Choroid plexus epithelial cell (primary cell): ENCODE measurements around the gene GPR25.
"Not testable (repeated sequence)": the region's sequence is repeated elsewhere in the genome, so short reads cannot be mapped to it uniquely, and the experiment has no call there.

Experiments
- DNase-seq: peaks from one replicate; pipeline ENCODE4 v3.0.0-alpha.2; 2010; ENCODE audit warnings: low read depth
- H3K4me3 ChIP-seq: 2 replicates; pipeline ENCODE4 v1.5.1; 2011; ENCODE audit warnings: low read depth, mild to moderate bottlenecking, control low read depth, low read length, moderate library complexity
- TF ChIP-seq, protein P1 (sequence below): conservative IDR thresholded peaks from 2 replicates; pipeline ENCODE4 v1.5.1; 2011; ENCODE audit warnings: low read depth, mild to moderate bottlenecking, control low read depth, inconsistent platforms, low read length, moderate library complexity

The GPR25 gene

DNA sequence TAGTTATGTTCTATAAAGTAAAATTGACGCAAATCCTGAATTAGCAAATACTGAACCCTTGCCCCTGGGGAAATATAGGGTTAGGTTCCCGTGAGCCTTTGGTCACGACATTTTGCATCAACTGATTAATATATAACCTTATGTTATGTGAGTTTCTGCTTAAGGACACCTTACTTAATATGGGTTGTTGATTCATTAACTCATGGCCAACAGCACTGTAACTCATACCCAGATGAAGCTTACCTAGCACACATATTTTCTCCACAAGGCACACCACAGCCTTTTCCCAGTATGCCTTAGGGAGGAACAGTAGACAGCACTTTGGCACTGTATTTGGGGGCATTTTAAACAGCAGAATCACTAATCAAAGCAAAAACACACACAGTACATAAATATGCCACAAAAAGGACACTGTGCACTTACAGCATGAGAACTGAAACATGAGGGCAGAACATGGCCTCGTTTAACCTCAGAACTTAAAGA is 37.0 kb downstream of the GPR25 start:
- no peak overlapping the region for H3K4me3 ChIP-seq
- no peak for DNase-seq
- TF ChIP-seq, protein P1, sequence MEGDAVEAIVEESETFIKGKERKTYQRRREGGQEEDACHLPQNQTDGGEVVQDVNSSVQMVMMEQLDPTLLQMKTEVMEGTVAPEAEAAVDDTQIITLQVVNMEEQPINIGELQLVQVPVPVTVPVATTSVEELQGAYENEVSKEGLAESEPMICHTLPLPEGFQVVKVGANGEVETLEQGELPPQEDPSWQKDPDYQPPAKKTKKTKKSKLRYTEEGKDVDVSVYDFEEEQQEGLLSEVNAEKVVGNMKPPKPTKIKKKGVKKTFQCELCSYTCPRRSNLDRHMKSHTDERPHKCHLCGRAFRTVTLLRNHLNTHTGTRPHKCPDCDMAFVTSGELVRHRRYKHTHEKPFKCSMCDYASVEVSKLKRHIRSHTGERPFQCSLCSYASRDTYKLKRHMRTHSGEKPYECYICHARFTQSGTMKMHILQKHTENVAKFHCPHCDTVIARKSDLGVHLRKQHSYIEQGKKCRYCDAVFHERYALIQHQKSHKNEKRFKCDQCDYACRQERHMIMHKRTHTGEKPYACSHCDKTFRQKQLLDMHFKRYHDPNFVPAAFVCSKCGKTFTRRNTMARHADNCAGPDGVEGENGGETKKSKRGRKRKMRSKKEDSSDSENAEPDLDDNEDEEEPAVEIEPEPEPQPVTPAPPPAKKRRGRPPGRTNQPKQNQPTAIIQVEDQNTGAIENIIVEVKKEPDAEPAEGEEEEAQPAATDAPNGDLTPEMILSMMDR: no peak

DNA sequence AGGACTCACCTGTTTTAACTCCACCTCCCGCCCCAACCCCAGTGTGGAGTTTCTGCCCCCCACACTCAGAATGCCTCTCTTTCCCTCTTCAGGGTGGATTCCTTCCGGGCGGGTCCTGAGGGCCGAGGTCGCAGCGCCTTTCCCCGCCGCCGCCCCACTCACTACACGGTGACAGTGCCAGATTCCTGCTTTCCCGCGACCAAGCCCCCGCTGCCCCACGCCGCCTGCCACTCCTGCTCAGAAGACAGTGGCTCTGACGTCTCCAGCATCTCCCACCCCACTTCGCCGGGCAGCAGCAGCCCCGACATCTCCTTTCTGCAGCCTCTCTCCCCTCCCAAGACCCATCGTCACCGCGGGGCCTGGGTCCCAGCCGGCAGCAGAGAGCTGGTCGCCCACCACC is 38.6 kb downstream of the GPR25 start:
- H3K4me3 ChIP-seq: no peak overlapping the region
- TF ChIP-seq, protein P1: no peak
- no peak for DNase-seq

DNA sequence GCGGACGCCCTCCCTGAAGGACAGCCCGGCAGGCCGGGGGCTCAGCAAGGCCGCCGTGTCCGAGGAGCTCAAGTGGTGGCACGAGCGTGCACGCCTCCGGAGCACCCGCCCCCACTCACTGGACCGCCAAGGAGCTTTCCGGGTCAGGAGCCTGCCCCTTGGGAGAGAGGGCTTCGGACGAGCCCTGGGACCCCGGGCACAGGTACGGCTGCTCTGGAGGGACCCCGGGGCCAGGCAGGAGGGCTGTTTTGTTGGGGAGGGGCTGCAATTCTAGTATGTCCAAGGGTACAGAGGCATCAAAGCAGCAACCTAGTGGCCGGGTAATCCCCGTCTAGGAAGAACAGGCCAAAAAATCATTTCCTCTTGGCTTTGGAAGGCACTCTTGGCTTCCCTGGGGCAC is 39.2 kb downstream of the GPR25 start:
- DNase-seq, H3K4me3 ChIP-seq: not testable (repeated sequence)

DNA sequence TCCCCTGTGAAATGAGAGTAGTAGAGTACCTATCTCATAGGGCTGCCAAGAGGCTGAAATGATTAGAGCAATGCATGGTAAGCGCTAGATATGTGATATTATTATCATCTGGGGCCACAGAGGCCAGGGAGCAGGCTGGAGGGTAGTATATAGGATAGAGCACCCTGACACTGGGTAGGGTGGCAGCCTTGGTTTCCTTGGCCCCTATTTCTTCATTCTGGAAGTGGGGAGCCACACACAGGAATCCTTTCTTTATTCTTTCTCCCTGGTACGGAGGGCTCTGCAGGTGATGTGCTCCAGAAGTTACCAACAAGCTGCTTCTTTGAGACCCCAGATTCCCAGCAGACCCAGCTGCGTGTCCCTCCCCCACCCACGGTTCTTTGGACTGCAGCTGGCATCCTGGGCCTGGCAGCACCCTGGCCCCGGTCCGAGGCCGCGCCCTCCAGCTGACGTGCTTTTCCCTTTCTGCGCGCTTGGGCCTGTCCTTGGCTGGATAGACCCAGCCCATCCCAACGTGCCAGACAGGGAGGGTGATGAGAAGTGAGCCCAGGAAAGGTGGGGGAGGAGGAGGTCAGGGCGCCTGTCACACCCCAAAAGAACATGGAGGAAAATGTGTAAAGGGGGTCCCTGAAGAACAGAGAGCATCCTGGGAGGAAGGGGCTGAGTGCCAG is 40.1 kb downstream of the GPR25 start:
- no peak for DNase-seq
- H3K4me3 ChIP-seq: no peak overlapping the region
- TF ChIP-seq, protein P1: no peak

DNA sequence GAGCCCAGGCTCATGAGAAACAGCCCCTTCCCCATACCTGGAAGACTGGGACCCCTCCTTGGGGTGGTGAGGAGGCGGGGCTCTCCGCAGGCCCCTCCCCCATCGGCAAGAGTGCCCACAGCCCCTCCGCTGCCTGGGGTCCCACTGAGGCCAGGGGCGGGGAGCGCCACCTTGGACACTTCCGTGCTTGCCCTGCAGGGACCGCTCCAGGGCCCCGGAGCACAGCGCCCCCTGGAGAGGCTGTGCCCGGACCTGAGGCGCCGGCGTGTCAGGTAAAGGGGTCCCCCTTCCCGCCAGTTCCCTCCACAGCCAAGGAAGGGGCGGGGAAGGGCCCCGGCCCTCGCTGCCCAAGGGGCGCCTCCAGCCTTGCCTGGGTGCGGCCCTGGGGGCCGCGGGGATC is 43.4 kb downstream of the GPR25 start:
- no peak overlapping the region for H3K4me3 ChIP-seq
- TF ChIP-seq, protein P1: peak; percentile 24
- DNase-seq: no peak

DNA sequence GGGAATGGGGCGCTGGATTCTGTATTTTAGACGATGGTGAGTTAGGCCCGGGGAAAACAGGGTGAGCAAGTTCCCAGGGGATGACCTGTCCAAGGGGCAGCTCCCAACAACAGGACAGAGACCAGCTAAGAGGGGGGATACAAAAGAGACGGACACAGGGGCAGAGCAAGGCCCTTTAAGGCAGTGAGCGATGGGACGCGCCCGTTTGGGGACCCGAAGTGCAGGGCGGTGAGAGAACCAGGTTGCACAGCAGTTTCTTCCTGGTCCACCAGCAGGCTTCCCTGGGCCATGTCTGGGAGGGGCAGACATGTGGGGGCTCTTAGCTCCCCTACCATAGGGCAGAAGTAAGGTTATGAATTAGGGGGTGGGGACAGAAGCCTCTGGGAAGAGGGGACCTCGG is 43.9 kb downstream of the GPR25 start:
- TF ChIP-seq, protein P1: no peak
- no peak for DNase-seq

DNA sequence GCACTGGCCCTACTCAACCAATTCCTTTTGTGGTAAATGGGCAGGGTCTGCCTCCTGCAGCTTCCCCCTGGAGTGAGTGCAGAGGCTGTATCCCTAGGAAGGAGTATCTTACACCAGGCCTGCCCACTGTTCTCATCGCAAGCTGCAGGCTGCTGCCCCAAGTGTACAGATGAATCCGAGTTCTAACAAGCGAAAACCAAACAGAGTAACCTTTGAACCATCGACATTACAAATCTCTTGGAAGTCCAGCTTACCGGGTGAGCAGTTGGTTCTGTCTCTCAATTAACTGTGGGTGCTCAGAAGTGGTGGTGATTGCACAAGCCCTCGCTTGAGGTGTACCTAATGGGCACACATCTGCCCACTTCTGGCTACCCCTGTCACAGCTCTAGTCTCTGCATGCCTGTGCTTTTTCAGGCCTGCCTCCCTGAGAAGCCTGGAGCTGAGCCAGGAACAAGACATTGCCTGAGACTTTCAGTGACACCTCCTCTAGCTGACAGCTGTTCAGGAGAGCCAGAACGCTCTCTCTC is 44.6 kb downstream of the GPR25 start:
- H3K4me3 ChIP-seq: no peak overlapping the region
- no peak for DNase-seq
- TF ChIP-seq, protein P1: no peak

More for the DNA sequence above, 43.9 kb downstream of the GPR25 start:
- no peak overlapping the region for H3K4me3 ChIP-seq
